H1 (cell line): Measurements from ENCODE around the gene MYO16. TPM values are rescaled to one million over a fixed set of nuclear protein-coding genes. Genes with fewer than 3 reads are reported as not detected.

Experiments
- CTCF ChIA-PET: fragments of 300-600 bp; sonication (Branson Sonifier 250); formaldehyde crosslinking; loops from one replicate; lab custom pipeline; 2021; ENCODE audit not compliant: partially characterized antibody; lab: Charles Lee
- POLR2A ChIA-PET: fragments of 300-600 bp; sonication (Branson Sonifier 250); formaldehyde crosslinking; loops from one replicate; lab custom pipeline; 2021; ENCODE audit warnings: inconsistent platforms; ENCODE audit not compliant: partially characterized antibody; lab: Charles Lee
- DNase-seq, 2 experiments: peaks; one replicate each; pipeline versions ENCODE4 v3.0.0 to v3.0.0-alpha.2; 2010 to 2022; ENCODE audit warnings: low spot score in 2 of 2, low read depth in 1 of 2, mixed read lengths in 1 of 2
- FAIRE-seq: peaks from 2 replicates; lab custom pipeline; 2011; peaks lifted over from hg19 to GRCh38; lab: Jason Lieb, UNC
- H2AFZ ChIP-seq: 2 replicates; pipeline ENCODE4 v1.8.1; 2012; ENCODE audit warnings: low read length, inconsistent platforms
- H2AK5ac ChIP-seq: 2 replicates; pipeline ENCODE4 v1.6.1; 2013; ENCODE audit warnings: low read depth, low read length
- H2BK120ac ChIP-seq: replicated peaks from 2 replicates; pipeline ENCODE3; 2013; ENCODE audit warnings: low read depth, low read length, inconsistent platforms
- H2BK12ac ChIP-seq: 2 replicates; pipeline ENCODE4 v1.6.1; 2013; ENCODE audit warnings: low read depth, low read length
- H2BK15ac ChIP-seq: 2 replicates; pipeline ENCODE4 v1.6.1; 2013; ENCODE audit warnings: low read length
- H2BK20ac ChIP-seq: 2 replicates; pipeline ENCODE4 v1.6.1; 2013; ENCODE audit warnings: low read length
- H2BK5ac ChIP-seq: 2 replicates; pipeline ENCODE4 v1.6.1; 2013; ENCODE audit warnings: low read depth, low read length
- H3K14ac ChIP-seq: 2 replicates; pipeline ENCODE4 v1.6.1; 2013; ENCODE audit warnings: inconsistent platforms; ENCODE audit not compliant: insufficient read length
- H3K18ac ChIP-seq: 2 replicates; pipeline ENCODE4 v1.6.1; 2013; ENCODE audit warnings: low read length; ENCODE audit errors: extremely low read depth
- H3K23ac ChIP-seq: 2 replicates; pipeline ENCODE4 v1.6.1; 2013; ENCODE audit warnings: inconsistent platforms; ENCODE audit not compliant: insufficient read length
- H3K23me2 ChIP-seq: 2 replicates; pipeline ENCODE4 v1.6.1; 2013; ENCODE audit warnings: low read depth, low read length
- H3K27ac ChIP-seq: 2 replicates; pipeline ENCODE4 v1.6.1; 2011; ENCODE audit warnings: low read depth, low read length, inconsistent platforms
- H3K27me3 ChIP-seq, 4 experiments: replicated peaks in 1 of 4; 1 replicate in 1 of 4; 2 replicates in 3 of 4; pipeline versions ENCODE4 v1.6.1 to v1.8.1; 2011 to 2013; ENCODE audit warnings: low read length in 3 of 4, mild to moderate bottlenecking in 3 of 4, inconsistent platforms in 2 of 4, mixed read lengths in 2 of 4, moderate library complexity in 1 of 4; ENCODE audit not compliant: control insufficient read depth in 3 of 4, insufficient read depth in 3 of 4; ENCODE audit errors: extremely low read depth in 1 of 4
- H3K36me3 ChIP-seq, 4 experiments: 2 replicates each; pipeline versions ENCODE4 v1.6.1 to v1.8.1; 2011 to 2013; ENCODE audit warnings: mild to moderate bottlenecking in 4 of 4, low read length in 3 of 4, moderate library complexity in 2 of 4, control low read depth in 1 of 4, inconsistent platforms in 1 of 4; ENCODE audit not compliant: insufficient read depth in 4 of 4, control insufficient read depth in 2 of 4
- H3K4ac ChIP-seq: replicated peaks from 2 replicates; pipeline ENCODE3; 2013; ENCODE audit warnings: low read length, low read depth, mixed read lengths, inconsistent platforms; ENCODE audit not compliant: insufficient read length
- H3K4me1 ChIP-seq, 4 experiments: replicated peaks in 1 of 4; 1 replicate in 1 of 4; 2 replicates in 3 of 4; pipeline versions ENCODE4 v1.6.1 to v1.8.1; 2011 to 2013; ENCODE audit warnings: low read length in 3 of 4, inconsistent platforms in 2 of 4, mixed read lengths in 1 of 4; ENCODE audit not compliant: insufficient read depth in 4 of 4, control insufficient read depth in 3 of 4
- H3K4me2 ChIP-seq, 2 experiments: 2 replicates each; pipeline versions ENCODE4 v1.6.1 to v1.8.1; 2011 to 2013; ENCODE audit warnings: low read depth in 2 of 2, low read length in 2 of 2, control low read depth in 1 of 2, inconsistent platforms in 1 of 2, mild to moderate bottlenecking in 1 of 2; ENCODE audit not compliant: insufficient read depth in 1 of 2
- H3K4me3 ChIP-seq, 4 experiments: fragments of 200-600, 300-600 bp in 1 of 4; sonication (generic), shearing (Covaris generic), sonication (Bioruptor Twin) in 1 of 4; 2 replicates each; pipeline versions ENCODE4 v1.5.1 to v1.8.1; 2011 to 2016; ENCODE audit warnings: low read length in 4 of 4, low read depth in 3 of 4, control low read depth in 2 of 4, inconsistent platforms in 2 of 4, mild to moderate bottlenecking in 2 of 4, mixed read lengths in 1 of 4, moderate library complexity in 1 of 4; ENCODE audit not compliant: insufficient read depth in 2 of 4; ENCODE audit errors: extremely low read depth in 1 of 4
- H3K56ac ChIP-seq: replicated peaks from 2 replicates; pipeline ENCODE3; 2013; ENCODE audit warnings: low read depth, mild to moderate bottlenecking, mixed read lengths, low read length, inconsistent platforms; ENCODE audit not compliant: insufficient read length
- H3K79me1 ChIP-seq: 2 replicates; pipeline ENCODE4 v1.6.1; 2013; ENCODE audit warnings: low read depth, low read length, control low read depth
- H3K79me2 ChIP-seq, 2 experiments: 2 replicates each; pipeline versions ENCODE4 v1.6.1 to v1.8.1; 2012 to 2013; ENCODE audit warnings: low read length in 2 of 2, mild to moderate bottlenecking in 2 of 2, inconsistent platforms in 1 of 2; ENCODE audit not compliant: insufficient read depth in 2 of 2, control insufficient read depth in 1 of 2
- H3K9ac ChIP-seq, 4 experiments: replicated peaks in 1 of 4; 1 replicate in 1 of 4; 2 replicates in 3 of 4; pipeline versions ENCODE4 v1.6.1 to v1.8.1; 2011 to 2013; ENCODE audit warnings: low read depth in 3 of 4, low read length in 3 of 4, control low read depth in 2 of 4, mild to moderate bottlenecking in 2 of 4, moderate library complexity in 2 of 4, inconsistent platforms in 1 of 4; ENCODE audit errors: extremely low read depth in 1 of 4
- H3K9me3 ChIP-seq, 2 experiments: 2 replicates each; pipeline versions ENCODE4 v1.6.1 to v1.8.1; 2012 to 2013; ENCODE audit warnings: mild to moderate bottlenecking in 2 of 2, moderate library complexity in 2 of 2, control low read depth in 1 of 2, inconsistent platforms in 1 of 2, low read depth in 1 of 2, low read length in 1 of 2, mixed read lengths in 1 of 2; ENCODE audit not compliant: insufficient read depth in 2 of 2
- H4K20me1 ChIP-seq, 2 experiments: replicated peaks in 1 of 2; 2 replicates each; pipeline versions ENCODE3 to v1.8.1; 2011 to 2013; ENCODE audit warnings: inconsistent platforms in 2 of 2, low read length in 2 of 2, mild to moderate bottlenecking in 1 of 2; ENCODE audit not compliant: insufficient read depth in 2 of 2, control insufficient read depth in 1 of 2
- H4K5ac ChIP-seq: 2 replicates; pipeline ENCODE4 v1.6.1; 2013; ENCODE audit warnings: low read length, low read depth, mixed read lengths, inconsistent platforms; ENCODE audit not compliant: insufficient read length
- H4K8ac ChIP-seq: 2 replicates; pipeline ENCODE4 v1.8.0; 2013; ENCODE audit warnings: mild to moderate bottlenecking, moderate library complexity, low read length, inconsistent platforms; ENCODE audit not compliant: insufficient read depth; ENCODE audit errors: extremely low read depth
- H4K91ac ChIP-seq: replicated peaks from 2 replicates; pipeline ENCODE3; 2013; ENCODE audit warnings: low read length, mixed read lengths, inconsistent platforms; ENCODE audit not compliant: insufficient read length
- CREB1 ChIP-seq: IDR thresholded peaks from 2 replicates; pipeline ENCODE4 v1.6.1; 2012; ENCODE audit warnings: inconsistent platforms
- TAF7 ChIP-seq: optimal IDR thresholded peaks from 2 replicates; pipeline ENCODE3; 2011; ENCODE audit warnings: low read depth, mild to moderate bottlenecking, inconsistent platforms, low read length, moderate library complexity, borderline replicate concordance
- TBP ChIP-seq: IDR thresholded peaks from 2 replicates; pipeline ENCODE4 v1.6.1; 2011; ENCODE audit warnings: low read depth, low read length, improper control_type of control experiment
- WGBS, 2 experiments: shearing (Covaris generic) in 1 of 2; methylation state at CpG; one replicate each; pipeline versions ENCODE4 v1.1.6 to v1.1.7; 2013 to 2015; ENCODE audit warnings: low lambda C conversion rate in 2 of 2, mixed read lengths in 2 of 2, inconsistent platforms in 1 of 2, low coverage in 1 of 2, missing lambda C conversion rate in 1 of 2; ENCODE audit not compliant: insufficient replicate concordance in 2 of 2, insufficient coverage in 1 of 2, insufficient read length in 1 of 2; ENCODE audit errors: extremely low coverage in 1 of 2, missing lambda C conversion rate in 1 of 2; 5-methylcytosine and 5-hydroxymethylcytosine counted together
- polyA plus RNA-seq, 7 experiments: library from polyadenylated mRNA; depleted of rRNA in 3 of 7; stranded (reverse) in 5 of 7; unstranded in 2 of 7; fragments of >200 nt in 5 of 7; fragments of 200-250 nt in 2 of 7; gene quantifications; 1 replicate in 5 of 7; 2 replicates in 1 of 7; 4 replicates in 1 of 7; pipeline versions ENCODE4 v1.2.1 to v1.2.3, GENCODE V29; 2011 to 2013; ENCODE audit warnings: missing spikeins in 2 of 7, mixed read lengths in 2 of 7
- total RNA-seq: library from RNA; stranded (reverse); fragmentation: NEBNext Ultra II Directional; extraction: Animal tissue kit (Norgen Biotek cat#: 25700); gene quantifications from 2 replicates; pipeline ENCODE4 v1.2.1, GENCODE V29; 2021

MYO16 gene
- total and polyA plus RNA-seq, 2 of the 8 experiments (the other 6 are each of a cell fraction or from before 2014, with no cell fraction given) = 0.02 to 0.22 TPM

GRCh38 chr13:109255141-109255856 is 625.9 kb downstream of the MYO16 start:
- 92% methylated on average over 4 of the region's 4 CpGs; no CpG with 5 or more reads in 1 of the 2 experiments for WGBS, 2 experiments
- no peak overlapping the region for H3K4me2 ChIP-seq

More at GRCh38 chr13:109255141-109255856, 625.9 kb downstream of the MYO16 start:
- no peak overlapping the region for H3K18ac ChIP-seq
- H3K36me3 ChIP-seq = no peaks in the 10 kb centered on the region
- no peak overlapping the region for H3K9ac ChIP-seq
- H3K79me2 ChIP-seq = no peaks in the 10 kb centered on the region
- H3K14ac ChIP-seq = no peak overlapping the region
- H2AFZ ChIP-seq = no peak overlapping the region
- FAIRE-seq = no peak
- no peaks in the 10 kb centered on the region for H3K9me3 ChIP-seq
- no peaks in the 10 kb centered on the region; the same call in 1 of the 2 replicates for H3K23me2 ChIP-seq
- H4K8ac ChIP-seq = no peak overlapping the region
- TF ChIP-seq CREB1 (no peak), TBP (no peak), TAF7 (no peak)
- no peak overlapping the region for H4K5ac ChIP-seq
- no peaks in the 10 kb centered on the region for H3K79me1 ChIP-seq
- H4K20me1 ChIP-seq = no peaks in the 10 kb centered on the region
- no peak overlapping the region for H2AK5ac ChIP-seq
- H3K4me1 ChIP-seq = no peaks in the 10 kb centered on the region; a peak in 1 of 7 replicates
- no peak overlapping the region for H2BK120ac ChIP-seq
- POLR2A ChIA-PET = no interaction called here
- no peak overlapping the region for H2BK5ac ChIP-seq
- no peak overlapping the region for H3K27ac ChIP-seq
- H3K4ac ChIP-seq = no peak overlapping the region
- no peak for DNase-seq
- no peak overlapping the region for H2BK12ac ChIP-seq
- no peak overlapping the region for H4K91ac ChIP-seq
- no peak overlapping the region for H3K56ac ChIP-seq
- no peak overlapping the region for H3K23ac ChIP-seq
- H2BK20ac ChIP-seq = no peak overlapping the region
- H3K4me3 ChIP-seq = no peak overlapping the region
- H3K27me3 ChIP-seq = no peaks in the 10 kb centered on the region
- CTCF ChIA-PET = no interaction called here
- H2BK15ac ChIP-seq = no peak overlapping the region
